MM.1S (cell line): ENCODE data around the gene RFFL.

ENCODE experiments used
- CTCF ChIP-seq: fragments of 300-600 bp; sonication (generic); IDR thresholded peaks from 2 replicates; pipeline ENCODE4 v1.5.1; 2016; ENCODE audit warnings: antibody characterized with exemption, low read length, mixed read lengths
- EZH2 ChIP-seq: fragments of 300-600 bp; sonication (generic); optimal IDR thresholded peaks from 2 replicates; pipeline ENCODE3; 2017; ENCODE audit warnings: low read depth, mild to moderate bottlenecking, antibody characterized with exemption, low read length, mixed read lengths
- EZH2phosphoT487 ChIP-seq: fragments of 300-600 bp; sonication (generic); IDR thresholded peaks from 2 replicates; pipeline ENCODE4 v1.6.1; 2018; ENCODE audit warnings: antibody characterized with exemption, low read length

- TF ChIP-seq EZH2 (no peak), CTCF (no peak), EZH2phosphoT487 (no peak)
Observed at GRCh38 chr17:35028531-35029262, 34.8 kb downstream of the RFFL start.
